K562 (cell line): Measurements from ENCODE around the gene MYOG. TPM values are rescaled to one million over a fixed set of nuclear protein-coding genes. Genes with fewer than 3 reads are reported as not detected.

ENCODE experiments used
- CBFA2T3 ChIP-seq: fragments of 450-650 bp; IDR thresholded peaks from 2 replicates; pipeline ENCODE4 v1.6.1; 2017
- CHD2 ChIP-seq: IDR thresholded peaks from 2 replicates; pipeline ENCODE4 v1.6.1; 2011; ENCODE audit warnings: low read depth, low read length
- ETV1 ChIP-seq: fragments of 450-650 bp; conservative IDR thresholded peaks from 2 replicates; pipeline ENCODE4 v1.6.1; 2016; ENCODE audit warnings: missing genetic modification characterization, control low read depth, low read depth, missing compliant biosample characterization
- GATA2 ChIP-seq: sonication (generic); formaldehyde crosslinking; IDR thresholded peaks from 2 replicates; pipeline ENCODE4 v1.4.0; 2020; ENCODE audit warnings: mild to moderate bottlenecking, missing genetic modification reagents
- KAT7 ChIP-seq: sonication (generic); formaldehyde crosslinking; IDR thresholded peaks from 2 replicates; pipeline ENCODE4 v1.8.0; 2022; ENCODE audit warnings: missing genetic modification reagents, mild to moderate bottlenecking, borderline replicate concordance
- MEF2A ChIP-seq: IDR thresholded peaks from 2 replicates; pipeline ENCODE4 v1.6.1; 2011; ENCODE audit warnings: low read depth, mild to moderate bottlenecking, low read length, moderate library complexity; ENCODE audit not compliant: control insufficient read depth
- PHF21A ChIP-seq: fragments of 450-650 bp; IDR thresholded peaks from 2 replicates; pipeline ENCODE4 v1.6.1; 2017; ENCODE audit warnings: low read depth, borderline replicate concordance
- RBM17 ChIP-seq: fragments of 200-400 bp; formaldehyde crosslinking; IDR thresholded peaks from 2 replicates; pipeline ENCODE4 v1.6.1; 2017; ENCODE audit warnings: low read depth, mild to moderate bottlenecking, low read length, borderline replicate concordance
- SPI1 ChIP-seq: IDR thresholded peaks from 2 replicates; pipeline ENCODE4 v1.6.1; 2011; ENCODE audit warnings: low read depth, low read length, control low read depth, borderline replicate concordance
- SRSF7 ChIP-seq: fragments of 200-400 bp; formaldehyde crosslinking; optimal IDR thresholded peaks from 2 replicates; pipeline ENCODE3; 2017; ENCODE audit warnings: mild to moderate bottlenecking, low read depth, low read length
- ZNF561 ChIP-seq: fragments of 450-650 bp; formaldehyde crosslinking; conservative IDR thresholded peaks from 2 replicates; pipeline ENCODE4 v1.4.0; 2020; ENCODE audit warnings: mild to moderate bottlenecking, moderate library complexity
- ZNF75A ChIP-seq: fragments of 450-650 bp; formaldehyde crosslinking; IDR thresholded peaks from 2 replicates; pipeline ENCODE4 v1.4.0; 2020; ENCODE audit warnings: mild to moderate bottlenecking
- ZNF79 ChIP-seq: fragments of 250-450 bp; sonication (Bioruptor Pico); IDR thresholded peaks from 2 replicates; pipeline ENCODE4 v1.4.0; 2020; ENCODE audit warnings: low read depth, mild to moderate bottlenecking, moderate library complexity
- polyA plus RNA-seq, 8 experiments: library from polyadenylated mRNA; depleted of rRNA in 4 of 8; stranded (reverse) in 5 of 8; unstranded in 3 of 8; fragments of >200 nt; fragmentation: Nextera tagmentation in 2 of 8; fragmentation: Illumina TruSeq in 1 of 8; extraction: Ambion mirVana in 2 of 8; extraction: Trizol in 1 of 8; gene quantifications; 2 replicates each; pipeline versions ENCODE4 v1.2.1 to v1.2.3, GENCODE V29; 2011 to 2014; ENCODE audit warnings: inconsistent platforms in 1 of 8, missing spikeins in 1 of 8
- total RNA-seq, 7 experiments: library from RNA; depleted of rRNA in 6 of 7; stranded (reverse); fragments of >200 nt in 6 of 7; fragmentation: Illumina TruSeq in 2 of 7; extraction: Trizol in 2 of 7; gene quantifications; 2 replicates each; pipeline versions ENCODE4 v1.2.1 to v1.2.3, GENCODE V29; 2011 to 2021; ENCODE audit warnings: low replicate concordance in 1 of 7
- TF ChIP-seq, protein P1 (sequence below): fragments of 200-800 bp; sonication (Bioruptor generic); IDR thresholded peaks from 2 replicates; pipeline ENCODE4 v1.6.1; 2017; ENCODE audit warnings: missing genetic modification characterization, missing compliant biosample characterization
- TF ChIP-seq, protein P2 (sequence below): fragments of 450-650 bp; formaldehyde crosslinking; IDR thresholded peaks from 2 replicates; pipeline ENCODE4 v1.4.0; 2022; ENCODE audit warnings: mild to moderate bottlenecking, moderate library complexity
- TF ChIP-seq, protein P3 (sequence below), 2 experiments: fragments of 200-800 bp in 1 of 2; sonication (Bioruptor generic) in 1 of 2; sonication (generic) in 1 of 2; formaldehyde crosslinking in 1 of 2; IDR thresholded peaks in 1 of 2; conservative IDR thresholded peaks in 1 of 2; 2 replicates each; pipeline versions ENCODE4 v1.5.0 to v1.6.1; 2016 to 2020; ENCODE audit warnings: missing compliant biosample characterization in 1 of 2, missing genetic modification characterization in 1 of 2, missing genetic modification reagents in 1 of 2
- TF ChIP-seq, protein P4 (sequence below): fragments of 250-450 bp; sonication (Bioruptor Pico); IDR thresholded peaks from 2 replicates; pipeline ENCODE4 v1.5.0; 2021; ENCODE audit warnings: mild to moderate bottlenecking, borderline replicate concordance
- TF ChIP-seq, protein P5 (sequence below): fragments of 450-650 bp; IDR thresholded peaks from 2 replicates; pipeline ENCODE4 v1.6.1; 2017; ENCODE audit warnings: antibody characterized with exemption, mild to moderate bottlenecking

Gene MYOG
- total and polyA plus RNA-seq, 9 of the 15 experiments (the other 6 are each of a cell fraction or from before 2014, with no cell fraction given), result not detected

DNA sequence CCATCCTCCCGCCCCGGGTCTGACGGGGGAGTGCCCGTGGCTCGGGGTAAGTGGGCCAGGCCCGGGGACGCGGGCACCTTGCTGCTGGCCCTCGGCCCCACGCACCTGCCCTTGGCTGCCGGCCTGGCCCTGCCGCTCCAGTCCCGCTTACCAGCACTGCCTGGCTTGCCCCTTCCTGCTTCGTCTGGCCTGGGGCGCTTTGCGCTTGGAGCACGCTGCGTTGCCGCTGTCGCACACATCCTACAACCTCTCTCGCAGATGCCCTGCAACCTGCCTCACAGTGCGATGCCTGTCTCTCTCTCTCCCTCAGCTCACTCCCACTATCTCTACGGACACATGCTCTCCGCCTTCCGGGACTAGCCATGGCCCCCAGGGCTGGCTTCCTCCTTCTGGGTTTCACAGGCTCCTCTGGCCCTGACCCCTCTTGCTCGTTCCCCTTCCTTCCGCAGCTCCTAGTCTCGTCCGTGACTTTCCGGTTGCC, 9.7 kb downstream of the MYOG start (continued):
- TF ChIP-seq GATA2 (CRISPR knock-in tag), result peak; percentile 37; the same call in 1 of the 2 replicates
- TF ChIP-seq, protein P1, sequence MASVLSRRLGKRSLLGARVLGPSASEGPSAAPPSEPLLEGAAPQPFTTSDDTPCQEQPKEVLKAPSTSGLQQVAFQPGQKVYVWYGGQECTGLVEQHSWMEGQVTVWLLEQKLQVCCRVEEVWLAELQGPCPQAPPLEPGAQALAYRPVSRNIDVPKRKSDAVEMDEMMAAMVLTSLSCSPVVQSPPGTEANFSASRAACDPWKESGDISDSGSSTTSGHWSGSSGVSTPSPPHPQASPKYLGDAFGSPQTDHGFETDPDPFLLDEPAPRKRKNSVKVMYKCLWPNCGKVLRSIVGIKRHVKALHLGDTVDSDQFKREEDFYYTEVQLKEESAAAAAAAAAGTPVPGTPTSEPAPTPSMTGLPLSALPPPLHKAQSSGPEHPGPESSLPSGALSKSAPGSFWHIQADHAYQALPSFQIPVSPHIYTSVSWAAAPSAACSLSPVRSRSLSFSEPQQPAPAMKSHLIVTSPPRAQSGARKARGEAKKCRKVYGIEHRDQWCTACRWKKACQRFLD, result no peak
- TF ChIP-seq, protein P2, sequence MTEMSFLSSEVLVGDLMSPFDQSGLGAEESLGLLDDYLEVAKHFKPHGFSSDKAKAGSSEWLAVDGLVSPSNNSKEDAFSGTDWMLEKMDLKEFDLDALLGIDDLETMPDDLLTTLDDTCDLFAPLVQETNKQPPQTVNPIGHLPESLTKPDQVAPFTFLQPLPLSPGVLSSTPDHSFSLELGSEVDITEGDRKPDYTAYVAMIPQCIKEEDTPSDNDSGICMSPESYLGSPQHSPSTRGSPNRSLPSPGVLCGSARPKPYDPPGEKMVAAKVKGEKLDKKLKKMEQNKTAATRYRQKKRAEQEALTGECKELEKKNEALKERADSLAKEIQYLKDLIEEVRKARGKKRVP (CRISPR knock-in tag), result no peak
- TF ChIP-seq, protein P3, sequence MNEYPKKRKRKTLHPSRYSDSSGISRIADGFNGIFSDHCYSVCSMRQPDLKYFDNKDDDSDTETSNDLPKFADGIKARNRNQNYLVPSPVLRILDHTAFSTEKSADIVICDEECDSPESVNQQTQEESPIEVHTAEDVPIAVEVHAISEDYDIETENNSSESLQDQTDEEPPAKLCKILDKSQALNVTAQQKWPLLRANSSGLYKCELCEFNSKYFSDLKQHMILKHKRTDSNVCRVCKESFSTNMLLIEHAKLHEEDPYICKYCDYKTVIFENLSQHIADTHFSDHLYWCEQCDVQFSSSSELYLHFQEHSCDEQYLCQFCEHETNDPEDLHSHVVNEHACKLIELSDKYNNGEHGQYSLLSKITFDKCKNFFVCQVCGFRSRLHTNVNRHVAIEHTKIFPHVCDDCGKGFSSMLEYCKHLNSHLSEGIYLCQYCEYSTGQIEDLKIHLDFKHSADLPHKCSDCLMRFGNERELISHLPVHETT (CRISPR knock-in tag; conservative IDR thresholded peaks at IDR 0.05 in 1 of 2, IDR thresholded peaks at IDR 0.05 in 1 of 2), result no peak
- TF ChIP-seq ZNF561, result no peak
- TF ChIP-seq MEF2A, result no peak
- no peak for TF ChIP-seq SRSF7
- no peak for TF ChIP-seq PHF21A
- peak; percentile 36 for TF ChIP-seq CBFA2T3
- TF ChIP-seq KAT7, result no peak
- TF ChIP-seq ETV1 (tag), result peak; percentile 65
- TF ChIP-seq, protein P4, sequence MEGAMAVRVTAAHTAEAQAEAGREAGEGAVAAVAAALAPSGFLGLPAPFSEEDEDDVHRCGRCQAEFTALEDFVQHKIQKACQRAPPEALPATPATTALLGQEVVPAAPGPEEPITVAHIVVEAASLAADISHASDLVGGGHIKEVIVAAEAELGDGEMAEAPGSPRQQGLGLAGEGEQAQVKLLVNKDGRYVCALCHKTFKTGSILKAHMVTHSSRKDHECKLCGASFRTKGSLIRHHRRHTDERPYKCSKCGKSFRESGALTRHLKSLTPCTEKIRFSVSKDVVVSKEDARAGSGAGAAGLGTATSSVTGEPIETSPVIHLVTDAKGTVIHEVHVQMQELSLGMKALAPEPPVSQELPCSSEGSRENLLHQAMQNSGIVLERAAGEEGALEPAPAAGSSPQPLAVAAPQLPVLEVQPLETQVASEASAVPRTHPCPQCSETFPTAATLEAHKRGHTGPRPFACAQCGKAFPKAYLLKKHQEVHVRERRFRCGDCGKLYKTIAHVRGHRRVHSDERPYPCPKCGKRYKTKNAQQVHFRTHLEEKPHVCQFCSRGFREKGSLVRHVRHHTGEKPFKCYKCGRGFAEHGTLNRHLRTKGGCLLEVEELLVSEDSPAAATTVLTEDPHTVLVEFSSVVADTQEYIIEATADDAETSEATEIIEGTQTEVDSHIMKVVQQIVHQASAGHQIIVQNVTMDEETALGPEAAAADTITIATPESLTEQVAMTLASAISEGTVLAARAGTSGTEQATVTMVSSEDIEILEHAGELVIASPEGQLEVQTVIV (CRISPR knock-in tag), result no peak
- no peak for TF ChIP-seq ZNF79 (CRISPR knock-in tag)
- 0 out of 2 replicates have a peak, but pooled peaks have one; percentile 11 for TF ChIP-seq SPI1
- no peak for TF ChIP-seq CHD2
- TF ChIP-seq, protein P5, sequence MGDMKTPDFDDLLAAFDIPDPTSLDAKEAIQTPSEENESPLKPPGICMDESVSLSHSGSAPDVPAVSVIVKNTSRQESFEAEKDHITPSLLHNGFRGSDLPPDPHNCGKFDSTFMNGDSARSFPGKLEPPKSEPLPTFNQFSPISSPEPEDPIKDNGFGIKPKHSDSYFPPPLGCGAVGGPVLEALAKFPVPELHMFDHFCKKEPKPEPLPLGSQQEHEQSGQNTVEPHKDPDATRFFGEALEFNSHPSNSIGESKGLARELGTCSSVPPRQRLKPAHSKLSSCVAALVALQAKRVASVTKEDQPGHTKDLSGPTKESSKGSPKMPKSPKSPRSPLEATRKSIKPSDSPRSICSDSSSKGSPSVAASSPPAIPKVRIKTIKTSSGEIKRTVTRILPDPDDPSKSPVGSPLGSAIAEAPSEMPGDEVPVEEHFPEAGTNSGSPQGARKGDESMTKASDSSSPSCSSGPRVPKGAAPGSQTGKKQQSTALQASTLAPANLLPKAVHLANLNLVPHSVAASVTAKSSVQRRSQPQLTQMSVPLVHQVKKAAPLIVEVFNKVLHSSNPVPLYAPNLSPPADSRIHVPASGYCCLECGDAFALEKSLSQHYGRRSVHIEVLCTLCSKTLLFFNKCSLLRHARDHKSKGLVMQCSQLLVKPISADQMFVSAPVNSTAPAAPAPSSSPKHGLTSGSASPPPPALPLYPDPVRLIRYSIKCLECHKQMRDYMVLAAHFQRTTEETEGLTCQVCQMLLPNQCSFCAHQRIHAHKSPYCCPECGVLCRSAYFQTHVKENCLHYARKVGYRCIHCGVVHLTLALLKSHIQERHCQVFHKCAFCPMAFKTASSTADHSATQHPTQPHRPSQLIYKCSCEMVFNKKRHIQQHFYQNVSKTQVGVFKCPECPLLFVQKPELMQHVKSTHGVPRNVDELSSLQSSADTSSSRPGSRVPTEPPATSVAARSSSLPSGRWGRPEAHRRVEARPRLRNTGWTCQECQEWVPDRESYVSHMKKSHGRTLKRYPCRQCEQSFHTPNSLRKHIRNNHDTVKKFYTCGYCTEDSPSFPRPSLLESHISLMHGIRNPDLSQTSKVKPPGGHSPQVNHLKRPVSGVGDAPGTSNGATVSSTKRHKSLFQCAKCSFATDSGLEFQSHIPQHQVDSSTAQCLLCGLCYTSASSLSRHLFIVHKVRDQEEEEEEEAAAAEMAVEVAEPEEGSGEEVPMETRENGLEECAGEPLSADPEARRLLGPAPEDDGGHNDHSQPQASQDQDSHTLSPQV, result no peak
- no peak for TF ChIP-seq RBM17
- no peak for TF ChIP-seq ZNF75A (CRISPR knock-in tag)
